Kasumi-1 (cell line): ENCODE results near the gene C7orf33.
"Not testable (repeated sequence)": the region's sequence is repeated elsewhere in the genome, so short reads cannot be mapped to it uniquely, and the experiment has no call there.

Experiments used
- DNase-seq, 2 experiments: peaks; one replicate each; lab custom pipeline; 2025; lab: John Stamatoyannopoulos, UW

C7orf33 gene

DNA sequence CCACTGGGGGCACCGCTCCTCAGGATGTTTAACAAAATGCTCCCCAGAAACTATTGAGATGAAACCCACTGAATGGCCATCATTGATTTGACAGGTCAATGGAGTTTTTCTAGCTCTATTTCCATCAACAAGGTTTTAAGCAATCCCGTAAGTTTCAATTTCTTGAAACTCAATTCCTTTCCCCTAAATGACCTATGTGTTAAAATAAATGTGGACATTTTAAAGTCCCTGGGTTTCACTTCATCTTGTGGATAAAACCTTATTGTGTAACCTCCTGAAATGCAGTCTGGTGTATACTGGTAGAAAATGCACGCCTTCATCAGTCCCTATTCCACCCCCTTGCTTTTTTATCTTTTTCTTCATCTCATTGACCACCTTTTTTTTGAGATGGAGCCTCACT is 8.9 kb upstream of the C7orf33 start:
- no peak for DNase-seq

DNA sequence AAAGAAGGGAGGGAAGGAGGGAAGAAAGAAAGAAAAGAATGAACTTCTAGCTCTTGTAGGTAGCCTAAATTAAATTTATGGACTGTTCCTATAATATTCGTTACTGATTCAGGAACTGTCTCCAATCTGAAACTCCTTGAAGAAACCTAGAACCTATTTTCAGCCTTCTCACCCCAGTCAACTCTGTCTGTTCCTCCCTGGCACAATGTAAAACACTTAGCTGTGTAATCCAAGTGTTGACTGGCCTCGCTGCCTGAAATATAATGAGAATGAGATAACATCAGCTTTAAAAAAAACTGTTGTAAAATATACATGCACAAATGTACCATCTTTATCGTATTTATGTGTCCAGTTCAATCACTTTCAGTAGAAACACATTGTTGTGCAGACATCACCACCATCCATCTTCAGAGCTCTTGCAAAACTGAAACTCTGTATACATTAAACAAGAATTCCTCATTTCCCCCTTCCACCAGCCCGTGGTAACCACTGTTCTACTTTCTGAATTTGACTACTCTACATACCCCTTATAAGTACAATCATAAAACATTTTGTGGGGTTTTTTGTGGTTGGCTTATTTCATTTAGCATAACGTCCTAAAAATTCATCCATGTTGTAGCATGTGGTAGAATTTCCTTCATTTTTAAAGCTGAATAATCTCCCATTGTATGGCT is 6.3 kb upstream of the C7orf33 start:
- DNase-seq, result no peak

DNA sequence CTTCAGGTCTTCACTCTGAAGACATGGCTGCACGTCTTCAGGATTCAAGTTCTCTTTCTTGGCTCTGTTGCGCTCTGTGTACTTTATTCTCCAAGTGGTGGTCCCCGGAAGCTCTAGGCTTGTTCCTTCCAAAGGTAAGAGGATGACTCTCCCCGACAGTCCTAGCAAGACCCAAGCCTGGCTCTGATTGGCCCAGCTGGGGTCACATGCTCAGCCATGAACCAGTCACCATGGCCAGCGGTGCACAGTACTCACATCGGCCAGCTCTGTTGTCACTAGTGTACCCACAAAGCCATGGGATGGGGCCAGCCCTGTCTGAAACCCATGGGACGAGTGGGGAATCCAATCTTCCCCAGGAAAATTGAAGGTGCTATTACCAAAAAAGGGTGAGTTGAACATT is 5.2 kb upstream of the C7orf33 start:
- DNase-seq, result no peak

DNA sequence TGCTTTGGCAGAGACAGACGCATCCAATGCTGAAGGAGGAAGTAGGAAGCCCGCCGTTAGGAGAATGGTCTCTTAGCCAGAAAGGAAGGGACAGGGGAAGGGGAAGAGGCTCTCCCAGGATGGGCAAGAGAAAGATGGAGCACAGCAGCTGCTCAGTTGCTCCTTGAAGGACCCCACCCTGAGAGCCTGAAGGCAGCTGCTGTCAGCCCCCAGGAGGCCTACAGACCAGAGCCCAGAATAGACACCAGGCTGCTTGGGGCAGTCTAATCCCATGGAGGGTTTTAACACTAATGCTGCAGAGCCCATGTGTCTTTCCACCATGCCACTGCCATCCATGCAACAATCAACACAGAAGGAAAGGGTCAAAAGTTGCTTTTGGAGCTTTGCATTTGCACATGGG is 3.5 kb upstream of the C7orf33 start:
- DNase-seq, result no peak

DNA sequence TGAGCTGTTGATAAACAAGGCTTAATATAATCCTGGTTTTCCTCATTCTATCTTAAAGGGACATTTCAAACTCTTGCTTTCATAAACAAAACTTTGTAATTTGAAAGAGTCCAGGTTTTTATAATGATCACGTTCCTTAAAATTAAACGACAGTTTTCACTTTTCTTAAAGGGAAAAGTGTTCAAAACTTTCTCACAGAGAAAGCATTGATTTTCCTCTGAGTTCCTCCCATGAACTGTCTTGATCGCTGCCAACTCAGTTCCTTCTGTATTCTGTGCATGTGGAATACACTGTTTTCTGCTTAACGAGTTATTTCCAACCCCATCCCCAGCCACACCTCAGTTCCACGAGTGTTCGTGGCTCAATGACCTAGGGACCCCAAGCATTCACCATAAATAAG is 2.4 kb upstream of the C7orf33 start:
- DNase-seq, result no peak

DNA sequence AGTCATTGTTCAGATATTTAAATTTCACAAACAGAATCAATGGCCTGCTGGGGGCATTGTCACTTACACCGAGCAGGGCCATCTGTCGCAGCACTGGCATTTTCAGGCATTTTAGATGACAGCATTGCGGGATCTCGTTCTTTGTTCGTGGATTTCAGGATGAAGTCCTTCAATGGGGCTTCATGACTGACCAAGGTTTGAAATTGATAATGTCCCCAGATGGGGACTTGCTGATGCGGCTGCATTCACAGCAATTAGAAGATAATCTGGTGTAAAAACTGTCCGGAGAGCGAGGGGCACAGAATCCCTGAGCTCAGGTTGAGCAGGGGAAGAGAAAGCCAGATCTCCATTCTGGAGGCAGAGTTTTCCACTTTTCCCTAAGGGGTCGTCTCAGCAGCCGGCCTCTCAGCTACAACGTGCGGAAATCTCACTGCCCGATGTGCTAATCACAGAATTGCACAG is 1.9 kb upstream of the C7orf33 start:
- DNase-seq, result no peak

DNA sequence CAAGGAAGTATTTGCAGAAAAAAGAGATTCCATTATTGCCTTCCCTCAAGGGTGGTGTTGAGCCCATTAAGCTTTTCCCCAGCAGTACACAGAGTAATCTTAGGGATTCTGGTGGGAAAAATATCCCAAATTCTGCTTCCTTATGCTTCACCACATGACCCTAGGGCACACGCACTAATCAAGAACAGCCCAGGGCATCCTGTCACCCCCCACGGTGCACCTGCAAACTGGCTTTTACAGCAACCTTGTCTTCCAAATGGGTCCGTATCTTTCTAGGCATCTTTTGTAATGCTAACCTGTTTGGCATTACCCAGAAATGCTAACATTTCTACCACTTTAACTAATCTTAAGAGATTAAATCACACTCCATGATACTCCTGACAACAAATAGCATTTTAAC is 926 bp upstream of the C7orf33 start:
- no peak for DNase-seq

DNA sequence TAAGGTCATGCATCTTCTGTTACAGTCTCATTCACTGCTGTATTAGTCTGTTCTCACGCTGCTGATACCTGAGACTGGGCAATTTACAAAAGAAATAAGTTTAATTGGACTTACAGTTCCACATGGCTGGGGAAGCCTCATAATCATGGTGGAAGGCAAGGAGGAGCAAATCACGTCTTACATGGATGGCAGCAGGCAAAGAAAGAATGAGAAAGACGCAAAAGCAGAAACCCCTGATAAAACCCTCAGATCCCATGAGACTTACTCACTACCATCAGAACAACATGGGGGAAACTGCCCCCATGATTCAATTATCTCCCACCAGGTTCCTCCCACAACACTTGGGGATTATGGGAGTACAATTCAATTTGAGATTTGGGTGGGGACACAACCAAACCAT is 5.8 kb downstream of the C7orf33 start:
- not testable (repeated sequence) for DNase-seq

DNA sequence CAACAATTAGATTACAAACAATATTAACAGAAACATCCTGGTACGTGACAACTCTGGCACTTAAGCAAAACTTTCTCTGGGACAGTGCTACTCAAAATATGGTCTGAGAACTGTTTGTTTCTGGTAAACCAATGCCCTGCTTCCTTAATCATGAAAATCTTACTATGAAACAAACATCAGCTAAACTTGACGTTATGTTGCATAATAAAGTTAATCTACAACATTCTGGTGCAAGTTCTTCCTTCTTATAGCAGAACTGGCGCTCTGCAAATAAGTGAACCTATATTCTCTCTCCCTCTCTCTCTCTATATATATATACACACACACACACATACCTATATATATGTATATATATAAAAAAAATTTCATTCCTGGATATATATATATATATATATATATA is 7.8 kb downstream of the C7orf33 start:
- DNase-seq, result no peak

DNA sequence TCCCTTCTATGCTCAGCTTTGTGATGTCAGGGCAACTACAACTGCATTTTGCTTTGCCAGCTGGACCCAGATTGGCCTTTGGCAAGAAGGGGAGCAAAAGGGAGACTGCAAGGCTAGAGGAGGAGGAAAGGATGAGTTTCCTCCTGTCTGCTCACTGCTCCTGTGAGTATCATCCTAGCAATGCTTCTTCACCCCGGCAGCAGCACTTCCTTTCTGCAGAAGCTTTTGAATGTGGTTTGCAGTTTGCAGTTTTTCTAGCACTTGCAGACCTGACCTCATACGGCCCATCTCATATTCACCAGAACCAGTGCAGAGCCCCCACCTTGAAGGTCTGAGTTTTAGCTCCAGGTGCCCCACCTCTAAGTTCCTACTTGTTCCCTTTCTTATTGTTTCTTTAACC is 14.8 kb downstream of the C7orf33 start:
- DNase-seq, result no peak

DNA sequence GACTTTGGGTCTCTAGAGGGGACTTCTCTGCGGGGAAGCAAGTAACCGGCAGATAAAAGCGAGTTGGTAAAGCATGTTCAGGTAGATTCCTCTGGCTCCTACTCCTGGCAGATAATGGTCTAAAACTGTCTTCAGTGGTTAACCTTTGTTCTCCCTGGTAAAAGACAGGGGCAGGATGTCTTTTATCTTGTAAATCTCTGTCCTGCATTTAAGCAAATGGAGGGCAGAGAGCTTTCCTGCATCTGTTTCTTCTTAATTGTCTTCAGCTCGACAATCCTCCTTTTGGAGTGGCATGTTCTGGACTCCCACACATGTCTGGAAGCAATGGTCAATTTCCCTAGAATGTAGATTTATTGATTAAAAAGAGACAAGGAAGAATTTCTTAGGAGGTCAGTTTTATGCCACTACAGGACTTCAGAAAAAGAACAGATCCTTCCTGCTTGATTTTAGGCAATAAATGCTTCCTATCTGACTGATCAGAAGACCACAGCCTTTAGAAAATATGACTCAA is 16.6 kb downstream of the C7orf33 start:
- no peak for DNase-seq

DNA sequence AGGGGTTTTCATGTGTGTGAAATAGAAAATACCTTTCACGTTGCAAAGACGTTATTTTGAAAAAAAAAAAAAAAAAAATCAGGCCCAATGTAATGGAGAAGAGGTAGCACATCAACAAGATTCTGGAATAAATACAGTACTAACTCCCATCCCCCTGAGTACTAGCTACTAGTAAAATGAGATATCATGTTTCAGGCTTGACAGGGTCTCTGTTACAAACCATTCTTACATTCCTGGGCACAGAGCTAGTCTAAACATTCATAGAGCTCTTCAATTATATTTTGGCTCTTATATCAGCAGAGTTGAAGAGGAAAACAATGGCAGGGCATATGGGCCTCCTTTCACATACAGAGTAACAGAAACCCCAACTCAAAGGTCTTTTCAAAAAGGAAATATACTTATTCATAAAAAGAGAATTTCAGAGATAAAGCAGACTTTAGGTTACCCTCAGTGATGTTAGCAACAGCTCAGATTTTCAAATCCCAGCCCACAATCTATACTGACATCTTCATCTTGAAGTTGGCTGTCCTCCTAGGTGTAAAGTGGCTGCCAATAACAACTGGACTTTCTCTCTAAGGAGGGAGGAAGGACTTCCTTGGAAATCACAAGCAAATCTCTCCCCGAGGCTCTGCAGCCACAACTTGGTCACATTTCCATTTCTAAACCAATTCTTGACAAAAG is 18.6 kb downstream of the C7orf33 start:
- DNase-seq, result no peak

DNA sequence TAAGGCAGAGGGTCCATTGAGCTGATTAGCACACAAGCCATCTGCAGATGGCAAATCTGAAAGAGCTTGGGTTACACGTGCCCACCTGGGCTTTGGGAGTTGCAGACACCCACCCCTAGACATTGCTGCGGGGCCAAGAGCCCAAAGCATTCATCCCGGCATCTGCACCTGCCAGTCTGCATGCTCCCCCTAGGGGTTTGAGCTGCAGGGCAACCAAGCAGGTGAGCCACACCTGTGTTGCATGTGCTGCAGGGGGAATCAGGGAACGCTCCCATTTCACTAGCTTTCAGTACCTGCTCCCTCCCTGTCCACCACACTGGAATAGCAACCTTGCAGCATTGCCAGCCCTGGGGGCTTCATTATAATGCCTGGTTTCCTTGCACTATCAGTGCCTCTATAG is 21.1 kb downstream of the C7orf33 start:
- DNase-seq, result no peak

DNA sequence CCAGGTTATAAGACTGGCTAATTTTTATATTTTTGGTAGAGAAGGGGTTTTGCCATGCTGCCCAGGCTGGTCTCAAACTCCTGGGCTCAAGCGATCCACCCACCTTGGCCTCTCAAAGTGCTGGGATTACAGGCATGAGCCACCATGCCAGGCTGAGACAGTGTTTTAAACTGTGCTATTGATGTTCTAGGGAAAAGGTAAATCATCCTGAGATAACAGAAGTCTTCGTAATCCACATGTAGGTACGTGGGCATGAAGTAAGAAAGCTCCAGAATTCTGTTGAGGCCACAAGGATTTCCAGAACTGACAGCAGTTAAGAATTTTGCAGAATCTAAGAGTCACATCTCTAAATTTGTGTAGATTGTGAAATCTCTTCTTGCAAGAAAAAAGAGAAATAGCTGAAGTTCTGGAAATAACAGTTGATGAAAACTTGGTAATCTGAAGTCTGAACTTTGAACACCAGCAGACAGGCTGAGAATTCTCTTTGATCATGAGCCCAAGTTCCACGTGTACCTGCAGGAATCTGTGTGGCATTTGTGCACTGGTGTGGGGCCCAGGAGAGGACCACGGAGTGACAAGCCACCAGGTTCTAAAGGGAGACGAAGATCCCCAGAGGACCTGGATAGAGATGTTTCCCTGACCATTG is 24.6 kb downstream of the C7orf33 start:
- DNase-seq, result no peak

DNA sequence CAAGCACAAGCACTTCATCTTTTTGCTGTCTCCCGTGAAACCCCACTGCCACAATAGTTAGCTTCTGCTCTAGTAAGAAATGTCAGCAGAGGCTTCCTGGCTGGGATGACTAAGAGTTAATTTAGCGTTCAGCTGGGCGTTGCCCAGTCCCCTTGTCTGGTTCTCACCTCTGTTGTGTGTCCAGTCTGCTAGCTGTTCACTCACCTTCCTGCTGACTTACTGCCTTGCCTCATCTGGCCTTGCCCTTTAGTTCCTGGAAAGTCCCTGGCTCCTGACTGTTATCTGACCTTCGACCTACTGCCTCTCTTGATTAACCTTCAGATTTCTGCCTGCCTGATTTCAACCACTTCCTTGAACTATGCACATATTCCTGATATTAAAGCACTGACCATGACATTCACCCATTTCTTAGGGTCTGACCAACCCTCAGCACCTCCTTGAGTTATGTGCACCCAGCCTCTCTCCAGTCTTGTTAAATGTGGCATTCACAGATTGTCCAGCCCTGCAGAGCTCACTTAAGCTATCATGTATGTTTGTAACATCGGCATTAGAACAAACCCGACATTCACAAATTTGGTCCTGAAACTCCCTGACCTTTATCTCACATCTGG is 30.3 kb downstream of the C7orf33 start:
- no peak for DNase-seq

DNA sequence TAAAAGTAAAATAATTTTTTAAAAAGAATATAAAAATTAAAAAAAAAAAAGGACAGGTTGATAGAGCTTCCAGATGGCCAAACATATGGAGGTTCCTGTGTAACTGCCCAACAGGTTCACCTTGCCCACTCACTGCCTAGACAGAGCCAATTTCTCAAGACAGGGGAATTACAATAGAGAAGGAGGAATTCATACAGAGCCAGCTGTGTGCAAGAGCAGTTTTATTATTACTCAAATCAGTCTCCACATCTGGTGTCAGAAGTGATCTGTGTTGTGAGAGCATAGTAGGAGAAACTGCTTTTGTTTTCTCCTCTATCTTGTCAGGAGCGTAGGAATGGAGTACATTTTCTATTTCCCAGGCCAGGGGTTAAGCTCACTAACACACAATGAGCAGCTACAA is 31.0 kb downstream of the C7orf33 start:
- DNase-seq, result no peak

DNA sequence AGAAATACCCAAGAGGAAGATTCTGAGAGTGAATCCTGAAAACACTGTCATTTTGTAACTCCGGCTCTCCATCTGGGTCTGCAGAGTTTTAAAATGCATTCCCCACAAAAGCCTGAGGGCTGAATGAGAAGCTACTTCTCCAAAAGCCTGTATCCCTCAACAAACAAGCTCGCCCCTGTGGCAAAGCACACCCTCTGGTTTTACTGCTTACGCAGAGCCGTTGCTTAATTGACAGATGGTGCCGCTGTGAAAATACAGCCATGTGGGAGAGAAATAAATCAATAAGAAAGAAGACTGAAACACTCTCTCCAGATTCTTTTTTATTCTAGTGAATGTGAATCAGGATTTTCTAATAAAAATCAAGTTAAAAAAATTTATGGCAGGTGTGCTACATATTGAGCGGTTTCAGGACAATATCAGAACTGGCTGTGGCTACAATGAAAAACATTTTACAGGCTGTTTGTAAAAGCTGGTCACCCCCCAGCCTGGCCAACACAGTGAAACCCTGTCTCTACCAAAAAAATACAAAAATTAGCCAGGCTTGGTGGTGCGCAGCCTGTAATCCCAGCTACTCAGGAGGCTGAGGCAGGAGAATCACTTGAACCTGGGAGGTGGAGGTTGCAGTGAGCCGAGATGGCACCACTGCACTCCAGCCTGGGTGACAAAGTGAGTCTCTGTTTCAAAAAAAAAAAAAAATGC is 32.5 kb downstream of the C7orf33 start:
- peak; percentile 84 for DNase-seq

DNA sequence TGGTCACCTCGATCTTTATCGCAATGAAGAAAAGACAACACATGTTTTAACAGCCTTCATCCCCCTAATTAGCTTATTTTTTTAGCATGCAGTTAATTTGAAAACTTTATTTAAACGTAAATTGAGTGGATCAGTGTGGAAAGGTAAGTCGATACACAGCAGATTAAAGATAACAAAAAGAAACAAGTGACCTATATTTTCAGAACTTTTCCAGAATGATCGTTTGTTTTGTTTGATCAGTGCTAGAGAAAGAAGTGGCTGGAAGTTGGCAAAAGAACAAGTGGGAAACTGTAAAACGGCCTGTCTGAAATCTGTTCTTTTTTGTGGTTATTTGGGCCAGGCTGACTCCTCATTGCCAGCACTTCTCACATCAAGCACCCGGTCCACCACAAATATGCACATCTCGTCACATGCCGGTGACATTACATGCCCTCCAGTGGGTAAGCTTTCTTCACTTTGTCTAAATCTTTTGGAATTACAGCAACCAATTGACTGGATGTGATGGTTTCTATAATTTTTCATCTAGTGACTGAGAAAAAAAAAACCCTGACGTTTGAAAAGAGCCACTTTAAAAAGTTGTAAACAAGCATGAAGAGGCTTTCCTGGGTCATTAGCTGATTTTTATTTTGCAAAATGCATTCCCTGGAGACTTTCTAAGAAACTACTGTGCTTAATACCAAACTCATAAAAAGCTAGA is 33.2 kb downstream of the C7orf33 start:
- peak; percentile 25 to 40 for DNase-seq

DNA sequence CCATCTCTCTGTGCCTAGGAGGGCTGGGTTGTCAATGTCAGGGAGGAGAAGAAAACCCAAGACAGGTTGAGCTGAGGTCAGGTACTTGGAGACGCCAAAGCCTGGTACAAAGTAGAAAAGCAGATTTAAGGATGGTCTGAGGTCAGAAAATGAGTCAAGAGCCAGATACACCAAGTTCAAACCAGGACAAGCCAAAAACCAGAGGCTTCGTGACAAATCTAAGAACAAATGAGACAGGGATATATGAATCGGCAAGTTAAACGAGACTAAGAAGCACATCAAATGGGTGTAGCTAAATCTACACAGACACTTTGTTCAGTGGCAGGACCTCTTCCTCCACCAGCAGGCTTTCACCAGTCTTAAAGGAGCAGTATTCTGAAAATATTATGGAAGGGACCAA is 34.2 kb downstream of the C7orf33 start:
- no peak for DNase-seq

DNA sequence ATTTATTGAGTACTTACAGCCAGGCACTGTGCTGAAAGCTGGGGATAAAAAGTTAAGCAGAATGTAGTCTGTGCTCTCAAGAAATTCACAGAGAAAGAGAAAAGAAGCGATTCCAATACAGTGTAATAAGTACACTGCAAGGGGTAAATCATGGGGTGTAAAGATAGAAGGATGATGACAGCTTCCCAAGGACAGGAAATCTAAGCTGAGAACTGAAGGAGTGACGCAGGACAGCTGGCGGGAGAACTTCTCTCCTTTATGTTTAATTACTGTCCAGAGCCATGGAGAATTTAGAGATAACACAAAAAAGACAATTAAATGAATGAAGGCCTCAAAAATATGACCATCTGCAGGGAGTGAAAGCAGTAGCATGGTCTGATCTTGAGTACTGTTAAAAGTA is 34.8 kb downstream of the C7orf33 start:
- DNase-seq, result no peak

DNA sequence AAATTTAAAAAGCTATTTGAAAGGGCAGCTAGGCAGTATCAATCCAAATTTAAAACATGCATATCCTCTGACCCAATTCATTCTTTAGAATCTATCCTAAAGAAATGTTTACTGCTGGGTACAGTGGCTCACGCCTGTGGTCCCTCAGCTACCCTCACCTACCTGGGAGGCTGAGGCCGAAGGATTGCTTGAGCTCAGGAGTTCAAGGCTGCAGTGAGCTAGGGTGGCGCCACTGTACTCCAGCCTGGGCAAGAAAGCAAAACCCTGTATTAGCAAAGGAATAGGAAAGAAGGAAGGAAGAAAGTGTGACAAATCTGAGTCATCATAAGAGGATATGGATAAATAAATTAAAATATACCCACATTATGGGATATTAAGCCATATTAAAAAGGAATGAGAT is 36.3 kb downstream of the C7orf33 start:
- peak; percentile 15 to 16 for DNase-seq

DNA sequence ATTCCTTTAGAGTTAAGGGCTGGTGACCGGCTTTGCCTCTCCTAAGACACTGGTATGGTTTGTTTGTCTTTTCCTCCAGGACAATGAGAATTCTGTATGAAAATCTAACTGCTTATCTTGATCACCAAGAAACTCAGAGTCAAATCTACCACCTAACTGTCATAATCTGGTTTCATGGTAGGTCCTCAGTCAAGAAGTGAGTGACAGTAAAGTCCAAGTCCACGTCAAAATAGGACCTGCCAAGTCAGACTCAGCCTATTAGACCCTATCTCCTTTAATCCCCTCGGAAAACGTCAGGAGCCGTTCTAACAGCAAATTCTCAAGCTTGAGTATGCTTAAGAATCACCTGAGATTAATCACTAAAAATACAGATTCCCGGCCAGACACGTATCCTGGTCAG is 37.4 kb downstream of the C7orf33 start:
- no peak for DNase-seq
